CD4-positive, alpha-beta T cell treated with Interleukin-17A for 4 hours (primary cell): Measurements from ENCODE around the gene PPP1R13B.
A peak's percentile ranks its signal among the peaks of the same experiment; 100 is the strongest.

Experiments
- DNase-seq: peaks from one replicate; pipeline ENCODE4 v3.0.0-alpha.2; 2020; ENCODE audit warnings: mixed read lengths

Gene PPP1R13B

GRCh38 chr14:103773521-103773920, 73.9 kb downstream of the PPP1R13B start:
- DNase-seq, result no peak

- DNase-seq, result no peak
Observed at GRCh38 chr14:103772078-103772712, 75.2 kb downstream of the PPP1R13B start.

GRCh38 chr14:103770902-103771301, 76.5 kb downstream of the PPP1R13B start:
- DNase-seq, result no peak

- DNase-seq, result no peak
Observed at GRCh38 chr14:103770500-103770899, 76.9 kb downstream of the PPP1R13B start.

- DNase-seq, result no peak
Observed at GRCh38 chr14:103767336-103767894, 80.0 kb downstream of the PPP1R13B start.

GRCh38 chr14:103765526-103765925, 81.8 kb downstream of the PPP1R13B start:
- no peak for DNase-seq

GRCh38 chr14:103763730-103764488, 83.5 kb downstream of the PPP1R13B start:
- DNase-seq, result no peak

- no peak for DNase-seq
Observed at GRCh38 chr14:103762541-103762940, 84.8 kb downstream of the PPP1R13B start.

GRCh38 chr14:103762036-103762435, 85.3 kb downstream of the PPP1R13B start:
- no peak for DNase-seq

- no peak for DNase-seq
Observed at GRCh38 chr14:103758059-103758776, 89.2 kb downstream of the PPP1R13B start.

- no peak for DNase-seq
Observed at GRCh38 chr14:103755060-103755459, 92.3 kb downstream of the PPP1R13B start.

- no peak for DNase-seq
Observed at GRCh38 chr14:103753774-103754173, 93.6 kb downstream of the PPP1R13B start.

- no peak for DNase-seq
Observed at GRCh38 chr14:103749860-103750259, 97.5 kb downstream of the PPP1R13B start.

- DNase-seq, result no peak
Observed at GRCh38 chr14:103749452-103749851, 97.9 kb downstream of the PPP1R13B start.

GRCh38 chr14:103748534-103748857, 98.9 kb downstream of the PPP1R13B start:
- peak; percentile 65 for DNase-seq

- no peak for DNase-seq
Observed at GRCh38 chr14:103746701-103747100, 100.7 kb downstream of the PPP1R13B start.

GRCh38 chr14:103745424-103745823, 102.0 kb downstream of the PPP1R13B start:
- DNase-seq, result no peak

- DNase-seq, result no peak
Observed at GRCh38 chr14:103744621-103745395, 102.6 kb downstream of the PPP1R13B start.

GRCh38 chr14:103743691-103744090, 103.7 kb downstream of the PPP1R13B start:
- no peak for DNase-seq

GRCh38 chr14:103742499-103743255, 104.7 kb downstream of the PPP1R13B start:
- no peak for DNase-seq

GRCh38 chr14:103741876-103742275, 105.5 kb downstream of the PPP1R13B start:
- DNase-seq, result no peak
